Keratinocyte (primary cell): Measurements from ENCODE around the gene HSPBP1. TPM values are rescaled to one million over a fixed set of nuclear protein-coding genes. Genes with fewer than 3 reads are reported as not detected.

ENCODE experiments used
- DNase-seq: peaks from one replicate; pipeline ENCODE4 v3.0.0-alpha.2; 2011; ENCODE audit warnings: low read depth, missing footprints, low spot score
- FAIRE-seq: peaks from 2 replicates; lab custom pipeline; 2011; peaks lifted over from hg19 to GRCh38; lab: Jason Lieb, UNC
- H2AFZ ChIP-seq: 2 replicates; pipeline ENCODE4 v1.6.0; 2012; ENCODE audit warnings: low read length, control low read depth, inconsistent platforms; ENCODE audit not compliant: control insufficient read depth
- H3K27ac ChIP-seq: 2 replicates; pipeline ENCODE4 v1.5.1; 2011; ENCODE audit warnings: low read length; ENCODE audit not compliant: control insufficient read depth, insufficient read depth
- H3K27me3 ChIP-seq: 3 replicates; pipeline ENCODE4 v1.6.0; 2011; ENCODE audit warnings: low read length; ENCODE audit not compliant: control insufficient read depth, insufficient read depth; ENCODE audit errors: extremely low read depth
- H3K36me3 ChIP-seq, 2 experiments: 2 replicates in 1 of 2; 3 replicates in 1 of 2; pipeline ENCODE4 v1.5.1; 2011; ENCODE audit warnings: low read length in 2 of 2, mild to moderate bottlenecking in 1 of 2; ENCODE audit not compliant: control insufficient read depth in 2 of 2, insufficient read depth in 2 of 2; ENCODE audit errors: extremely low read depth in 1 of 2
- H3K4me1 ChIP-seq: 3 replicates; pipeline ENCODE4 v1.5.1; 2011; ENCODE audit warnings: low read length; ENCODE audit not compliant: control insufficient read depth, insufficient read depth; ENCODE audit errors: extremely low read depth
- H3K4me2 ChIP-seq: 3 replicates; pipeline ENCODE4 v1.6.0; 2011; ENCODE audit warnings: low read depth, low read length; ENCODE audit not compliant: control insufficient read depth, insufficient read depth; ENCODE audit errors: extremely low read depth
- H3K4me3 ChIP-seq, 3 experiments: fragments of 200-600 bp in 1 of 3; sonication (generic) in 1 of 3; 2 replicates in 2 of 3; 3 replicates in 1 of 3; pipeline ENCODE4 v1.5.1; 2011 to 2016; ENCODE audit warnings: low read length in 3 of 3, mild to moderate bottlenecking in 3 of 3, control low read depth in 2 of 3, inconsistent platforms in 1 of 3, low read depth in 1 of 3, mixed read lengths in 1 of 3, mixed run types in 1 of 3, moderate library complexity in 1 of 3; ENCODE audit not compliant: control insufficient read depth in 2 of 3, insufficient read depth in 2 of 3; ENCODE audit errors: extremely low read depth in 1 of 3
- H3K79me2 ChIP-seq: 2 replicates; pipeline ENCODE4 v1.6.0; 2012; ENCODE audit warnings: low read length; ENCODE audit not compliant: control insufficient read depth, insufficient read depth
- H3K9ac ChIP-seq: 3 replicates; pipeline ENCODE4 v1.6.0; 2011; ENCODE audit warnings: low read length; ENCODE audit not compliant: control insufficient read depth, insufficient read depth; ENCODE audit errors: extremely low read depth
- H3K9me1 ChIP-seq: 3 replicates; pipeline ENCODE4 v1.6.0; 2011; ENCODE audit warnings: low read length; ENCODE audit not compliant: control insufficient read depth, insufficient read depth; ENCODE audit errors: extremely low read depth
- H3K9me3 ChIP-seq: 2 replicates; pipeline ENCODE4 v1.5.1; 2012; ENCODE audit warnings: low read depth, low read length; ENCODE audit not compliant: control insufficient read depth
- H4K20me1 ChIP-seq: 3 replicates; pipeline ENCODE4 v1.6.0; 2011; ENCODE audit warnings: low read length; ENCODE audit not compliant: control insufficient read depth, insufficient read depth; ENCODE audit errors: extremely low read depth
- CTCF ChIP-seq, 3 experiments: IDR thresholded peaks in 1 of 3; conservative IDR thresholded peaks in 1 of 3; optimal IDR thresholded peaks in 1 of 3; 2 replicates in 2 of 3; 3 replicates in 1 of 3; pipeline versions ENCODE3 to v1.5.1; 2011; ENCODE audit warnings: low read length in 3 of 3, mild to moderate bottlenecking in 3 of 3, moderate library complexity in 2 of 3, control low read depth in 1 of 3, inconsistent platforms in 1 of 3; ENCODE audit not compliant: insufficient read depth in 2 of 3; ENCODE audit errors: extremely low read depth in 1 of 3
- EZH2 ChIP-seq: IDR thresholded peaks from one replicate; pipeline ENCODE4 v1.6.1; 2012; ENCODE audit warnings: inconsistent platforms, mild to moderate bottlenecking, low read length, moderate library complexity
- dilution Hi-C: fragments of 300-500 bp; cut with MboI; formaldehyde crosslinking; loops from one replicate; pipeline ENCODE4 v1.7.0; 2020; ENCODE audit warnings: low sequenced_read_pairs; ENCODE audit not compliant: extremely low pct_ligation_motif_present
- polyA plus RNA-seq, 5 experiments: library from polyadenylated mRNA; depleted of rRNA in 3 of 5; stranded (reverse) in 3 of 5; stranded (forward) in 1 of 5; unstranded in 1 of 5; fragments of >200 nt; gene quantifications; 1 replicate in 1 of 5; 2 replicates in 3 of 5; 3 replicates in 1 of 5; pipeline versions ENCODE4 v1.2.1 to v1.2.3, GENCODE V29; 2011 to 2012; ENCODE audit warnings: missing spikeins in 2 of 5, low read depth in 1 of 5, low replicate concordance in 1 of 5

HSPBP1 gene
- polyA plus RNA-seq, 1 donor (not counting 4 experiments of a cell fraction or from before 2014, with no cell fraction given), result 20.2 TPM

GRCh38 chr19:55305983-55306562 lies 26.2 kb upstream of the HSPBP1 start:
- no peaks in the 10 kb centered on the region for H3K9me3 ChIP-seq
- H3K4me1 ChIP-seq, result peaks cover 2% of the 10 kb centered on the region
- H3K27ac ChIP-seq, result no peak overlapping the region
- H3K27me3 ChIP-seq, result no peaks in the 10 kb centered on the region
- no peak for FAIRE-seq
- H3K36me3 ChIP-seq, result no peaks in the 10 kb centered on the region
- no peak overlapping the region for H3K4me2 ChIP-seq
- H4K20me1 ChIP-seq, result no peaks in the 10 kb centered on the region
- DNase-seq, result no peak
- no peak overlapping the region for H2AFZ ChIP-seq
- dilution Hi-C loops, result no loop called here
- no peak overlapping the region for H3K4me3 ChIP-seq
- H3K9me1 ChIP-seq, result no peaks in the 10 kb centered on the region
- no peak overlapping the region for H3K9ac ChIP-seq
- no peak for TF ChIP-seq EZH2
- TF ChIP-seq CTCF (optimal IDR thresholded peaks at IDR 0.05 in 1 of 3, IDR thresholded peaks at IDR 0.05 in 1 of 3, conservative IDR thresholded peaks at IDR 0.05 in 1 of 3; ENCODE audit: extremely low read depth in 1 of 3, insufficient read depth in 2 of 3, low read length in 3 of 3), result no peak
- no peaks in the 10 kb centered on the region for H3K79me2 ChIP-seq

- H3K9ac ChIP-seq, result no peak overlapping the region
- H2AFZ ChIP-seq, result no peak overlapping the region
- dilution Hi-C loops, result no loop called here
- no peaks in the 10 kb centered on the region for H3K9me3 ChIP-seq
- H4K20me1 ChIP-seq, result no peaks in the 10 kb centered on the region
- no peak overlapping the region for H3K4me2 ChIP-seq
- no peak for DNase-seq
- no peaks in the 10 kb centered on the region for H3K9me1 ChIP-seq
- no peaks in the 10 kb centered on the region for H3K36me3 ChIP-seq
- no peak overlapping the region for H3K4me3 ChIP-seq
- H3K79me2 ChIP-seq, result no peaks in the 10 kb centered on the region
- H3K27me3 ChIP-seq, result no peaks in the 10 kb centered on the region
- peaks cover 2% of the 10 kb centered on the region for H3K4me1 ChIP-seq
- no peak overlapping the region for H3K27ac ChIP-seq
- FAIRE-seq, result no peak
- TF ChIP-seq CTCF (optimal IDR thresholded peaks at IDR 0.05 in 1 of 3, IDR thresholded peaks at IDR 0.05 in 1 of 3, conservative IDR thresholded peaks at IDR 0.05 in 1 of 3; ENCODE audit: extremely low read depth in 1 of 3, insufficient read depth in 2 of 3, low read length in 3 of 3) (no peak), EZH2 (no peak)
Measured at GRCh38 chr19:55305491-55305890, 25.6 kb upstream of the HSPBP1 start.
